CD4-positive, alpha-beta T cell treated with Interleukin-4 for 4 hours (primary cell): ENCODE data around the gene TTLL11.

Experiments
- DNase-seq: peaks from one replicate; pipeline ENCODE4 v3.0.0-alpha.2; 2020

The TTLL11 gene, protein sequence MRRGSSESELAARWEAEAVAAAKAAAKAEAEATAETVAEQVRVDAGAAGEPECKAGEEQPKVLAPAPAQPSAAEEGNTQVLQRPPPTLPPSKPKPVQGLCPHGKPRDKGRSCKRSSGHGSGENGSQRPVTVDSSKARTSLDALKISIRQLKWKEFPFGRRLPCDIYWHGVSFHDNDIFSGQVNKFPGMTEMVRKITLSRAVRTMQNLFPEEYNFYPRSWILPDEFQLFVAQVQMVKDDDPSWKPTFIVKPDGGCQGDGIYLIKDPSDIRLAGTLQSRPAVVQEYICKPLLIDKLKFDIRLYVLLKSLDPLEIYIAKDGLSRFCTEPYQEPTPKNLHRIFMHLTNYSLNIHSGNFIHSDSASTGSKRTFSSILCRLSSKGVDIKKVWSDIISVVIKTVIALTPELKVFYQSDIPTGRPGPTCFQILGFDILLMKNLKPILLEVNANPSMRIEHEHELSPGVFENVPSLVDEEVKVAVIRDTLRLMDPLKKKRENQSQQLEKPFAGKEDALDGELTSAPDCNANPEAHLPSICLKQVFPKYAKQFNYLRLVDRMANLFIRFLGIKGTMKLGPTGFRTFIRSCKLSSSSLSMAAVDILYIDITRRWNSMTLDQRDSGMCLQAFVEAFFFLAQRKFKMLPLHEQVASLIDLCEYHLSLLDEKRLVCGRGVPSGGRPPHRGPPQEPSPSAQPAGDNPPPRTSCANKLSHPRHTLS

DNA sequence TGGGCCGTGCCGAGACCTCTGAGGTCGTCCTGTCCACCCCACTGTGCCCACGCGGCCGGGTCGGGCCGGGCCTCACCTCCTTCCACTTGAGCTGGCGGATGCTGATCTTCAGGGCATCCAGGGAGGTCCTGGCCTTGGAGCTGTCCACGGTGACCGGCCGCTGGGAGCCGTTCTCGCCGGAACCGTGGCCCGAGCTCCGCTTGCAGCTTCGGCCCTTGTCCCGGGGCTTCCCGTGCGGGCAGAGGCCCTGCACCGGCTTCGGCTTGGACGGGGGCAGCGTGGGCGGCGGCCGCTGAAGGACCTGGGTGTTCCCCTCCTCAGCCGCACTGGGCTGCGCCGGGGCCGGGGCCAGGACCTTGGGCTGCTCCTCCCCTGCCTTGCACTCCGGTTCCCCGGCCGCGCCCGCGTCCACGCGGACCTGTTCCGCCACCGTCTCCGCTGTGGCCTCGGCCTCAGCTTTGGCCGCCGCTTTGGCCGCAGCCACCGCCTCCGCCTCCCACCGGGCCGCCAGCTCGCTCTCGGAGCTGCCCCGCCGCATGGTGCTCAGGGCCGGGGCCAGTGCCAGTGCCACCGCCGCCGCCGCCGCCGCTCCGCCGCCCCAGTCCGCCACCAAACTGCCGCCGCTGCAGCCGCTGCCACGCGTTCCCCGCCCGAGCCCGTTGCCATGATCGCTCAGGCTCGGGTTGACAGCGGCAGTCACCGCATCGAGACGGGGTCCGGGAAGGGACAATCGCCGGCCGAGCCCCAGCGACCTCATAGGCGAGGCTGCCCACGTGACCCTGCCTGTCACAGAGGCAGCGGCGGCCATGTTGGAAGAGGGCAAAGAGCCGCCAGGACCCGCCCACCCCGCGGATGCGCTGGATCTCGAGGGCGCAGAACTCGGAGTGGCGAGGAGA, at the start of gene TTLL11:
Gene TTLL11, minus strand, starts transcription at position 698 of the 896 bp plus-strand sequence. Its CDS starts 160 bp downstream, at position 538.
- DNase-seq, result peak; percentile 95

DNA sequence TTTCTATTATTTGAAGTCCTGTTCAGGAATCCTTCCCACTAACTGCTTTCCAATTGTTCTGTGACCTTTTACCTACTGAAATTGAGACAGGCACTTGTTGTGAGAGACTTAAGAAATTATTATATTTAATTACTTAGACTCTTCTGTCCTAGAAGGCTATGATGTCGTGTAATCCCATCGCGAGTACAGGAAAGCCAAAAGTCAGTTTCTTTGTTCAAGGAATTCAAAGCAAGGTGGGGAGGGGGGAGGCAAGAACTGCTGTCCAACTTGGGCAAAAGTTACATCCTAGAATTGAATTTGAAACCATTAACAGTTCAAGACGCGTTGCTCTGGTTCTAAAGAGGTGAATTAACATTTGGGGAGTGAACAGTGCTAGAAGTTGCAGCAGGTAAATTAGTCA, 48.6 kb upstream of the TTLL11 start:
- DNase-seq, result no peak

DNA sequence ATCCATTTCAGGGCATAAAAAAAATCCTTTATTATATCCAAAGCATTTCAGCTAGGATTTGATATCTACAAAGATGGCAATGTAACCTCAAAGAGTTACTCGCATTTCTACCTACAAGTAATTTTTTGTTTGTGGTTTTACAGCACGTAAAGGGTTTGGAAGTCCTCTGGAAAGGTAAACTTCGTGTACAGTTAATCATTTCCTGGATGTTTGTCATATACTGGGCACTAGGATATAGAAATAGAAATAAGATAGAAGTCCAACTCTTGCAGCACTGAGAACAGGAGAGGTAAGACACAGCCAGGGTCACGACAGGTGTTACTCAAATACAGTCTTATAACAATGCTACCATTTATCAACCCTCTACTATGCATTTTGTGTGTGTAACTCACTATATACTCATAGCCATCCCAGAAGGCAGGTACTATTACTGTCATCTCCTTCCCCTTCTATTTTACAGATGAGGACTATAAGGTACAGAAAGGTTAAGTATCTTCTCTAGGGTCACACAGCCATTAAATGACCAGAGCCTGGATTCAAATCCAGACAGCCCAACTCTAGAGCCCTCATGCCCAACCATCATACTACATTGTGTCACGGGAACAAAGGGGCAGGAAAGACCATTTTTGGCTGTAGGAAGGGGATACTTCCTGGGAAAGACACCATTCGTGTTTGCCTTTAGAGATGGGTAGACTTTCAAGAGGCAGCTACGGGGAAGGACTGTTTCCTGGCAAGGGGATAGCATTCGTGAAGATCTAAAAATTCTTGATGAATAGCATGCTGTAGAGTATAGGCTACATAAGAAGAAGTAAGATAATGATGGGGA, 47.5 kb upstream of the TTLL11 start:
- no peak for DNase-seq

DNA sequence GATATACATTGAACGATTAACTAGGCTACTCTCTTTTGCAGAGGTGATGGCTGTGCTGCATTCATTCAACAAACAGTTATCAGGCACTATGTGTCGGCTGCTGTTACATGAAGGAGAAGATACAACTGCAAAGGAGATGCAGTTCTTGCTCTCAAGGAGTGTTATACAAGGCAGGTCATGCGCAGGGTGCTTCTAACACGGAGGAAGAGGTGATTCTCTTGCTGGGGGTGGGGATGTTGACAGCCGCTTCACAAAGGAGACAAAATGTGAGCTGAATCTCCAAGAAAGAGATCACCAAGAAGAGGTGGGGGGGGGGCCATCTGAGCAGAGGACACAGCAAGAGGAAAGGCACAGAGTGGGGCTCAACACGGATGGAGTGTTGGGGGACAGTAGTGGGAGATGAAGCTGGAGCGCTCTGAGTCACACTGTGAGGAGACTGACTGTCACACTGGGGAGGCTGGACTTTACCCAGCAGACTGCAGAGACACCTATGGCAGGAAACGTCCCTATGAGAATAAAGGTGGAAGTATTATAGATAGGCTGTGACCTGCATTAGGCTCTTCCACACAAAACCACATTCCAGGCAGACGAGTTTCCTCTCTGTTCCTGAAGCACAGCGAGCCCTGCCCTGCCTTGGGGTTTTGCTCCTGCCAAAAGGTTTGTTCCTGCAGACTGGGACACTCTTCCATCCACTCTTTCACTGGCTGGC, 45.6 kb upstream of the TTLL11 start:
- no peak for DNase-seq

DNA sequence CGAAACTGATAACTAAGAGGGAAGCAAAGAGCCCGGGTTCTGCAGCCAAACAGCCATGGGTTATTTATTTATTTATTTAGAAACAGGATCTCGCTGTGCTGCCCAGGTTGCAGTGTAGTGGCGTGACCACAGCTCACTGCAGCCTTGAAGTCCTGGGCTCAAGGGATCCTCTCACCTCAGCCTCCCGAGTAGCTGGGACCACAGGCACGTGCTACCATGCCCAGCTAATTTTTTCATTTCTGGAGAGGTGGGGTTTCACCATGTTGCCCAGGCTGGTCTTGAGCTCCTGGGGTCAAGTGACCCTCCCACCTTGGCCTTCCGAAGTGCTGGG, 42.4 kb upstream of the TTLL11 start:
- no peak for DNase-seq

DNA sequence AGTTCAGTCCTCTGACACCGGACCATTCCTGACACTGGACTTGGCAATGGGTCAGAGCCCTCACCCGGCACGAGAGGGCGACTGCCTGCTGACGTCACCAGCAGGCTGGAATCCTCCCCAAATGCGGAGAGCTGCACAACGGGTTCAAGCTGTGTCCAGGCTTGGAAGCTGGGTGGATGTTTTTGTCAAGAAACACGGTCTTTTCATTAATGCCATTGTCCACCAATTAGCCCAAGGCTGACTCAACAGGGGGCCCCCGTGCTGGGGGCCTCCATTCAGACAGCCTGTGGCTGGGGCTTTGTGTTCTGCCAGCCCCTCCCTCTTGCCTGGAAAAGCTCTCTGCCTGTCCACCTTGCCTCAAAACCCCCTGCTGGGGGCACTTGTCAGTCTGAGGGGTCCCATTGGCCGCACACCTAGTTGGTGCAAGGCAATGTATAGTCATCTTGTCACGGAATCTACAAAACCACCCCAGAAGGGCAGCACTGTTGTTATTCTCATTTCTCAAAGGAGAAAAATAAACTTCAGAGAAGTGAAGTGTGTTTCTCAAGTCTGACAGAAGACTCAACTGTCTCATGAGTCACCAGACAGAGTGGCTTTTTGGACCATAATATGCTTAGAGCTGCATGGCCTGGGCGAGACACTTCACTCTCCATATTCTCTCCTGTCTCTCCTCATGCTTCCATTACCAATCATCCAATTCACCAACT, 41.9 kb upstream of the TTLL11 start:
- no peak for DNase-seq

DNA sequence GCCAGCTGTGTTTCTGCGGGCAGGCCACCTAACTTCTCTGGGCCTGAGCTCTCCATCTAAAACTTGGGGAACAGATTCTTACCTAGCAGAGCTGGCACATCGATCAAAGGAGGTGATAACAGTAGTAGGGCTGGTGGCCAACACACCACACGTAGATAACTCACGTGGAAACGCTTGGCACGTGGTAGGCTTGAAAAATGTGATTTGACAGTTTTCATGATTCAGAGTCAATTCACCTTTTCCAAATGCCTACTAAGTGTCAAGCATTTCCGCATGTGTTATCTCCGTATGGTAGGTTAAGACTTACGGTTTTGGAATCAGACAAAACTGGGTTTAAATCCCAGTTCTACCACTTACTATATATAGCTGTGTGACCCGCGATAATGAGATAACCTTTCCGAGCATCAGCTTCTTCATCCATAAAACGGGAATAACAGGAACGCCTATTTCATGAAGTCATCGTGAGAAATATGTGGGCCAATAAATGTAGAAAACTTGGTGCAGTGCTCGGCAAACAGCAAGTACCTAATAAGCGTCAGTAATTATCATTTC, 41.0 kb upstream of the TTLL11 start:
- no peak for DNase-seq

DNA sequence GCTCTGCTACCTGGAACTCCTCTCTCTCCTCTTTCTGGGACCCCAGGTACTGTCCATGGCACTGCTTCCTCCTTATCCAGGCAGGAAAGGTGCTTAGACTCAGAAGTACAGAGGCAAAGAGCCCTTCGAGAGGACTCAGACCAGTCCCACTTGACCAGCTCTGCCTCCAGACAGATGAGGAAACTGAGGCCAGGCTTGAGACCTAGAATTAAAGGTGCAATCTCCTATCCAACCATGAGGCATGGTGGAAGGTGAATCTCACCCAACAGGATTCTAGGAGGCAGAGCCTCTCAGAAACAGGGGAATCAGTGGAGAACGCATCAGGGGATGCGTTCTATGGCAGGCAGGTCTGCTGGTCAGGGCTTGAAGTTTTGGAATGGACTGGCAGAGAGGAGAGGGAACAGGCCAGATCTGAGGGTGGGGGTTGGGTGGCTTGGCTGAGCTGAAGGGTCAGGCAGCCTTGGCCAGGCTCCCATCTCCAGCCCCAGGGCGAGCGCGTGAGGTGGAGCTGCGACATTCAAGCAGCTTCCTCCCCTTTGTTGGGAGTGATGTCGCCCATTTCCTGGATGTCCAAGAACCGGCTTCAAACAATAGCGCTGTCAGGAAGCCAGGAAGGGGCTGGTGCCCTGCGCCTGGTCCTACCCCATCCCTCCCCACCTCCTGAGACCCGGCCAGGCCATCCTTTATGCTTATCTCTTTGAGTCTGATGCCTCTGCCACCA, 40.3 kb upstream of the TTLL11 start:
- no peak for DNase-seq

DNA sequence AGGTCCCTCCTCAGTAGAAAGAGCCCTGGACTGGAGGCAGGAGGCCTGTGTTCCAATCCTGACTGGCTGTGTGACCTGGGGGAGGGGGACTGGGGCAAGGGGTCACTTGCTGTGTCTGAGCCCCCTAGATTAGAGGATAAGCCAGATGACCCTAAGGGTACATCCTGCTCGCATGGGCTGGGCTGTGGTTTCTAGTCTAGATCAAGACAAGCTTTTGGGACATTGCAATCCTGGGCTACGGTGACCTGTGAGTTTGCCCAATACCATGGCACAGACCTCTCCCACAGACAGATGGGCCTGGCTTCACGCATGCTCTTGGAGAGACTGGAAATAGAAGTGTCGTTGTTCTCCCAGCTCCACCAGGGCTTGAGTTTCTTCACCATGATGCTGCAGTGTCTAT, 39.4 kb upstream of the TTLL11 start:
- DNase-seq, result no peak

DNA sequence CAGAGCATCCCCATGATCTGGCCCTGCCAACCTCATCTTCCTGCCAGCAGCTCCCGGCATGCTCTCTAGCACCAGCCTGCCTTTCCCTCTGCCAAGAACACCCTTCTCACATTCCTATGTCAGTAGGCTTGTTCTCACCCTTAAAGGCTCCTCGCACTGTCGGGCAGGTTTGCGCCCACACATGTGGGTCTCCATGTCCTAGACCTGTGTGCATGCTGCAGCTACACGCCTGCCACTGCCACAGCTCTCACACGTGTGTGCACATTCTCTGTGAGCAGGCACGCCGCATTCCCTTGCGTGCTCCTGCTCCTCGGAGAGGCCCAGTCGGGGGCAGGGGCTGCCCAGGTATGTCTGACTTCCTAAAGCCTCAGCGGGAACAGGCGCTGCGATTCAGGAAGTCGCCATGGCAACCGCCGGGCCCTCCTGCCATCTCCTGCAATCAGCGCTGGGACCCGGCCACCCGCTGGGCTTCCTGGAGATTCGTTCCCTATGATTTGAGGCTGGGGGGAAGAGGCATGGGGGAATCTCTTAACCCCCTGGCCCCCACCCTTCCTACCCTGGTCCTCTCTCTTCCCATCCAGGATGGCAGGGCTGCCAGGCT, 38.4 kb upstream of the TTLL11 start:
- no peak for DNase-seq

DNA sequence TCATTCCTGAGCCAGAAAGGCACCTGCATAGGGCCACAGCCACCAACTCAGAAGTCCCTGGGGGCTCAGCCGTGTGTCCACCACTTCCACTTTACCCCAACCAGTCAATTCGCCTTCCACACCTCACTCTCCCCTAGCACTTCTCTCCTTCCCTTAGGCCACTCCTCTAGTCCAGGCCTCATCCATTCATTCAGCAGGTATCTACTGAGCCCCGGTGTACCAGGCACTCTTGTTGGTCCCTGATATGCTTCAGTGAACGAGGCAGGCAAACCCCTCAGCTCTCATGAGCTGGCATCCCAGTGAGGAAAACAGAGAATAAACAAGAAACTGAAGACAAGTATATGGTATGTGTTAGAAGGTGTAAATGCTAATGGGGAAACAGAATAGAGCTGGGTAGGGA, 37.7 kb upstream of the TTLL11 start:
- no peak for DNase-seq

DNA sequence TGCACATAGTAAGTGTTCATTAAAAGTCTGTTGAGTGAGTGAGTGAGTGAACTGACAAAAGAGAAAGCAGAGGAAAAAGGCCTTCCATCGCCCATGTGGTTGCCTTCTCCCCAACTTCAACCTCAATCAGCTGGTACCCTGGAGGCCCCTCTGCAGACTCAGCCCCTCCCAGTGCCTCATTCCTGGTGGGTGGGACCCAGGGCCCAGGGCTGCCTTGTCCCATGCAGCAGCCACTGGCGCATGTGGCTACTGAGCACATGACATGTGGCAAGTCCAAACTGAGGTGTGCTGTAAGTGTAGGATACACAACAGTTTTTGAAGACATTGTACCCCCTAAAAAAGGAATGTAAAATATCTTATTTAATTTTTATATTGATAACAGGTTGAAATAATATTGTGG, 36.9 kb upstream of the TTLL11 start:
- no peak for DNase-seq

DNA sequence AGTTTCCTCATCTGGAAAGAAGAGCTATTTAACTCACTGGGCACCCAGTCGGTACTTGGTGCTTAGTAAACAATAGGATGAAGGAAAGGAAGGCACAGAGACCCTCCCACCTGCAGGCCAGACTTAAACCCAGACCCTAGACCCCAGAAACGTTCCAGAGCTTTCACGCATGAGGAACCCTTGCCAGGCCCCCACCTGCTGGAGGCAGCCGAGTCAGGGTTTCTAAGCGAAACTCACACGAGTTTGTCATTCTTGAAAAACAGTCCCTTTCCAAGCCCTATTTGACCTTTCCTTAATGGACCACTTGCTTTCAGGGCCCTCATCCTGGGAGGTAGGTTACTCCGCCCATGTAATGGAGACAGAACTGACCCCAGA, 35.8 kb upstream of the TTLL11 start:
- DNase-seq, result no peak

DNA sequence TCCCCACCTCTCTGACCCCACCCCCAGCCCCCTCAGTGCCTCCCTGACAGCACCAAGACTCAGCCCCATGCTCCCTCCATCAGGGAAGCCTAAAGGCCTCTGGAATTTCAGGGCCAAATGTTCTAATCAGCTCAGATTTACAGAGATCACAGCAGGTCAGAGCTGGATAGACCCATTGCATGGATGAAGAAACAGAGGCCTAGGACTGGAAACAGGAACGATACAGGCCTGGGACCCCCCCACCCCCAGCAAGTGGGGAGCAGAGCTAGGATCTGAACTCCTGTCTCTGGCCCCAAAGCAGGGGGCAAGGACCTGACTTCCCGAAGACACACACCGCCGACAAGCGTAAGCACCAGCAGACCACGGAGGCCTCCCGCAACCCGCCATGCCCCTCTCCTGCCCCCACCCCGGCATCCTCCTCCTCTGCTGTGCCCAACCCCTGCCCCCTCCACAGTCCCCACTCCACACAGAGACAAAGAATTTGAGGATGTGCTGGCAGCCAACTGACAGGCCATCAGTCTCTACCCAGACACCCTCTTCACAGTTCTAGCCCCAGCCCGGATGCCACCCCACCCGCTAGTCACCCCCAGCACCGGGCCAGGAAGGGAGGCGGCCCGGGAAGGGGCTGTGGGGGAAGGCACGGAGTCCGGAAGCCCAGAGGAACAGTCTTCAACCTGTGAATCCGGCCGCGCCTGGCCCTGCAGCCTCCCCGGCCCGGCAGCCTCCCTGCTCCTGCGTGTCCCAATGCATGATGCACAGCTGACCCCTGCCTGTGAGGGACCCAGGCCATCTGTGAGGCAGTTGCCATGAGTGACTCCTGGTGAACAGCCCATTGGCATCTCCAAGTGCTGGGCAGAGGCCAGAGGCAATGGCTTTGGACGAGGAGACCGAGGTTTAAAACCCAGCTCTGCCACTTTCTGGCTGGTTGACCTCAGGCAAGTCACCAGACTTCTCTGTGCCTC, 35.2 kb upstream of the TTLL11 start:
- no peak for DNase-seq

DNA sequence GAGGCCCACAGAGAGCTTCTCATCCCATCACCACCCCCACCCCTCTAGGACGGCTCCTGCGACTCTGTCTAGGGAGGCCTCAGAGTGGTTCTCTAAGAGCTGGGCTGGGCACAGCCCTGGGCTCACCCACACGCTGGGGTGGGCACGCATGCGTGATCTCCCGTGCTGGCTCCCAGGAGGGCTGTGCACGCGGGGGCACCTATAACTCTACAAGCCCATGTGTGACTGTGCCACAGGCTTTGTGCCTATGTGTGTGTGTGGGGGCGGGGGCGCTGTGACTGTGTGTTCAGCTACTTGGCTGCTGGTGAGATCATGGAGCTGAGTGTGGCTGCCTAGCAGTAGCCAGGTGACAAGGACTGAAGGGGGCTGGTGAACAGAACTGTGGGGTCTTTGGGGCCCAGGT, 34.3 kb upstream of the TTLL11 start:
- DNase-seq, result no peak

DNA sequence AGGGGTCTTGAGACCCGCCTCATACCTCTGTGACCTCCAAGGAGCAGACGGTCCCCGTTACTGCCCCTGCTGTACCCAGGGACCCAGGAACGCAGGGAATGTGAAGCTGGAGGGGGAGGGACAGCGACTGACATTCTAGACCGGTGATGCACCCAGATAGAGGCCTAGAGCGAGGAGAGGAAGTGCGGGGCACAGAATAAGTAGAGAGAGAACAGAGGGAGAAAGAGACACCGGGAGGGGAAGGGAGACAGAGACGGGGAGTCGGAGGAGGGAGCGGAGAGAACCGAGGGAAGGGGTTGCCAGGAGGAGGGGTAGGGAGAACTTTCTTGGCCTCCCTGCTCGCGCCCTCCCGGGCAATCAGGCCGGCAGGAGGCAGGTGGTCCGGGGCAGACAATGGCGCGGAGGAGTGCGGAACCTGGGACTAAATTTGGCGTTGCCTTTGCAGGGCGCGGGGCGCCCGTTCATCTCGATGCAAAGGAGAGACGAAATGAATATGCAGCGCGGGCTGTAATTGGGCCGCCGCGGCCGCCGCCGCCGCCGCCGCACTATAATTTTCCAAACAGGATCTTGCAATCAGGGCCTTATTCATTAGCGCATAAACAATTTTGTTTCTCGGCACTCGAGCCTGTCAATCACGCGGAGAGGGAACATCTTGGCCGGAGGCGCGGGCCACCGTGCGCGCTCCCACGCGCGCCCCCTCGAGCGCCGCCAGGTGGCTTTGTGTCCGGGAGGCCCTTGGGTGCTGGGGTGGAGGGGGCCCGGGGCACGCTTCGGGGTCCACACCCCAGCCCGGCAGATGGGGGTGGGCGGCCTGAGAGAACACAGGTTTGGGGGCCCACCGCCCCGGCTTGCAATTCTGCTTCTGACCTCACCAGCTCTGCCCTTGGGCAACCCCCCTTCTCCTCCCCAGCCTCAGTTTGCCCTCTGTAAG, 33.5 kb upstream of the TTLL11 start:
- no peak for DNase-seq

DNA sequence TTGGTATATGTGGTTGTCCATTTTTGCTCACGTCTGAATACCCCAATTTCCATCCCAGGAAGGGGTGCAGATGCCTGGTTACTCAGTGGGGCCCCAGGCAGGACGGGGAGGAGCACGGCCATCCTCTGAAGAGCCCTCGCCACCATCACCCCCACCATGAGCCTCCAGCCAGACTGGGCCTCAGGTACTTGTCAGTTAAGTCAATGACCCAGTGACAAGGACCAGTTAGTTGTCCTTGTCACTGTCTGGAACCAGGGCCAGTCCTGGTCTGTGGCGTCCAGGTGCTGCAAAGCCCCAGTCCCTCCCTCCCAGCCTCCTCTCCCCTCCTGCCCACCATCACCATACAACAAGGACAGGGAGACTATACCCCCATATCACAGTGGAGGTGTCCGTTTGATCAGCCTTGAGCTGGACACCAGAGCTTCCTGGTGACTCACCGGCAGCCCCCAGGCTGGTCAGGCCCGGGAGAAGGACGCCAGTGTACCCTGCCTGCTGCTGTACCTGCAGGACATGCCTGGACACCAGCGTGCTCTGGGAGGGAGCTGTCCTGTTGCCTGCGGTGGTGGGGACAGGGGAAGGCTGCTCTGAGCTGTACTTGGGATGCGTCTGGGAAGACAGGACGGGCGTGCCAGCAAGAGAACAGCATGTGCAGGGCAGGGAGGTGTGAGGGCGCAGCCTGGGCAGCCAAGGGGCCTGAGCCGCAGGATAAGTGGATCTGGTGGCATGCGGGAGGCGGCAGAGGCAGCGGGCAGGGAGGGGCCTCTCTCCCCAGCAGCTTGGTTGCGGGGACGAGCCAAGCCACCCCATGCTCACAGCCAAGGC, 32.6 kb upstream of the TTLL11 start:
- no peak for DNase-seq
